Measurements from ENCODE around the gene UTP14C. TPM values are rescaled to one million over a fixed set of nuclear protein-coding genes. Genes with fewer than 3 reads are reported as not detected.

The UTP14C gene
- total RNA-seq: 18.6 TPM in 2 replicates

GRCh38 chr13:52024481-52024880, at the start of gene UTP14C:
UTP14C (plus strand) TSS chr13:52024691; CDS start chr13:52028805, 4,114 bp downstream.

GRCh38 chr13:52010890-52011631, 13.4 kb upstream of the UTP14C start, which contains the start of gene ATP7B:
ATP7B (minus strand) TSS chr13:52011450; CDS start chr13:52011337, 113 bp downstream.

GRCh38 chr13:52011632-52012511, 12.6 kb upstream of the UTP14C start, which contains the start of gene ALG11:
ALG11 (plus strand) TSS chr13:52012398; CDS start chr13:52012419, 21 bp downstream.

Other genes starting within 250 kb of the UTP14C start
- gene DHRS12, start 220.5 kb upstream of the UTP14C start, total RNA-seq: 2.1 and 3.9 TPM in 2 replicates
- gene TMEM272, start 179.5 kb upstream of the UTP14C start, total RNA-seq: not detected in 2 replicates
- not detected in 2 replicates for gene CCDC70, start 162.7 kb upstream of the UTP14C start, total RNA-seq
- 3.1 and 4.8 TPM in 2 replicates for gene ATP7B, start 13.2 kb upstream of the UTP14C start, total RNA-seq
- gene ALG11, start 12.3 kb upstream of the UTP14C start, total RNA-seq: 36.8 and 37.2 TPM in 2 replicates
- under 0.01 and 0.28 TPM in 2 replicates for gene NEK5, start 104.4 kb downstream of the UTP14C start, total RNA-seq
- 5.6 and 5.9 TPM in 2 replicates for gene NEK3, start 134.9 kb downstream of the UTP14C start, total RNA-seq

All from regular cardiac myocyte (primary cell).